ENCODE measurements around the gene ALDH4A1. TPM values are rescaled to one million over a fixed set of nuclear protein-coding genes. Genes with fewer than 3 reads are reported as not detected.

The ALDH4A1 gene
- total and polyA plus RNA-seq, 9 of the 15 experiments (the other 6 are each of a cell fraction or from before 2014, with no cell fraction given): 0.27 to 31.4 (median 16.6) TPM

DNA sequence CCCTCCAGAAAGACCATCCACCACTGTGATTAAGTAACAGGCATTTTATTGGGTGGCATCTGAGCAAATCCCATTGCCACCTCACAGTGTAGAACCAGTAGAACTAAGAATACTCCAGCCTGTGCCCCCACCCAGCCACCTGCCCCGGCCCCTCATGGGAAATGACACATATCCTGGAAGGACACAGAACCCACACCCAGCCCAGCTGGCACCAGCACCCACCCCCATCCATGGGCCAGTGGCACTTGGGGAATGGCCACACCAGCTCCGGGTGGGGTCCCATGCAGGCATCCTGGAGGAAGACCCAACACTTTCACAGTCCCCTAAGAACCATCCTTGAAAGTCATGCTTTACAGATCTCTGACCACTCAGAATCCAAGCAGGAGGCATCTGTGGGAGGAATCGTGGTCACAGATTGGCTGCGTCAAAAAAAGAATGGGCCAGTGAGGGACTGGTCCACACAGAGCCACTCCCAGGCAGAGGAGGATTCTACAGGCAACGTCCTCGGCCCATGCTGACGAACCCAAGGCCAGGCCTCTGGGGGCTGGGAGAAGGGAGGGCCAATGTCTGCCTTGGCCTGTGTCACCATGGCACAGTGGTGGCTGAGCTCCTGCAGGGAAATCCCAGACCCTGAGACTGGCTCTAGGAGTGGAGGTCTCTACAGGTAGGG lies 30.8 kb downstream of the ALDH4A1 start:
- H3K27me3 ChIP-seq (ENCODE audit: control insufficient read depth in 2 of 2, insufficient read depth in 2 of 2, low read length in 2 of 2): peaks cover 20 to 35% of the 10 kb centered on the region in 2 experiments; a peak in 4 of 5 replicates
- TF ChIP-seq ZNF239 (CRISPR knock-in tag; IDR thresholded peaks at IDR 0.05) (no peak), ZZZ3 (IDR thresholded peaks at IDR 0.05) (no peak), PHF21A (IDR thresholded peaks at IDR 0.05; ENCODE audit: borderline replicate concordance, low read depth) (no peak), ZNF12 (CRISPR knock-in tag; IDR thresholded peaks at IDR 0.05) (no peak), NONO (IDR thresholded peaks at IDR 0.05; ENCODE audit: low read depth in 2 of 2, low read length in 1 of 2) (no peak)
- TF ChIP-seq, protein P1, sequence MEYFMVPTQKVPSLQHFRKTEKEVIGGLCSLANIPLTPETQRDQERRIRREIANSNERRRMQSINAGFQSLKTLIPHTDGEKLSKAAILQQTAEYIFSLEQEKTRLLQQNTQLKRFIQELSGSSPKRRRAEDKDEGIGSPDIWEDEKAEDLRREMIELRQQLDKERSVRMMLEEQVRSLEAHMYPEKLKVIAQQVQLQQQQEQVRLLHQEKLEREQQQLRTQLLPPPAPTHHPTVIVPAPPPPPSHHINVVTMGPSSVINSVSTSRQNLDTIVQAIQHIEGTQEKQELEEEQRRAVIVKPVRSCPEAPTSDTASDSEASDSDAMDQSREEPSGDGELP (CRISPR knock-in tag; IDR thresholded peaks at IDR 0.05; ENCODE audit: borderline replicate concordance): no peak
- H3K9me1 ChIP-seq (ENCODE audit: control insufficient read depth, insufficient read depth, low read length): no peaks in the 10 kb centered on the region
- H3K9ac ChIP-seq (ENCODE audit: insufficient read depth in 1 of 2, low read depth in 2 of 2, low read length in 2 of 2): no peak overlapping the region
- H3K27ac ChIP-seq (ENCODE audit: extremely low read depth, low read depth, low read length): no peak overlapping the region
- CTCF ChIA-PET (ENCODE audit: low intra/inter-chr PET ratio): no interaction called here
- DNase-seq (ENCODE audit: extremely low read depth in 1 of 4, low spot score in 3 of 4) (no peak), ATAC-seq (no peak), FAIRE-seq (no peak)
- peaks cover 0 to 13% of the 10 kb centered on the region in 2 experiments; a peak in 2 of 5 replicates for H3K4me1 ChIP-seq (replicated peaks in 1 of 2; ENCODE audit: control insufficient read depth in 2 of 2, insufficient read depth in 2 of 2, low read length in 2 of 2)
- no peaks in the 10 kb centered on the region for H3K9me3 ChIP-seq (replicated peaks; ENCODE audit: control insufficient read depth, insufficient read depth, low read depth, low read length)
- H3K4me2 ChIP-seq (ENCODE audit: insufficient read depth, low read length): no peak overlapping the region
- H3K36me3 ChIP-seq (ENCODE audit: control insufficient read depth, insufficient read depth, low read length): no peaks in the 10 kb centered on the region
- POLR2A ChIA-PET: interaction anchor here (0.7 kb wide), 1 partner anchor 34 kb away, joined by 4 read pairs; no protein-coding TSS in a partner anchor
- no peaks in the 10 kb centered on the region for H3K79me2 ChIP-seq (ENCODE audit: control insufficient read depth, insufficient read depth, low read length)
- peaks cover 20% of the 10 kb centered on the region for H4K20me1 ChIP-seq (replicated peaks; ENCODE audit: control insufficient read depth, insufficient read depth, low read length)
- no peak overlapping the region for H3K4me3 ChIP-seq
- in situ Hi-C loops (cut with MboI) (no loop called here), intact Hi-C loops (cut with micrococcal nuclease) (no loop called here)
- H2AFZ ChIP-seq (ENCODE audit: low read depth, low read length): no peak overlapping the region
- WGBS (ENCODE audit: insufficient coverage, low coverage, missing lambda C conversion rate): 16% methylated on average over 7 of the region's 7 CpGs
- TSS peak; percentile 50 for BruUV-seq (replicated peaks)
